ENCODE results near the gene RSPO1.
"Not testable (repeated sequence)": the region's sequence is repeated elsewhere in the genome, so short reads cannot be mapped to it uniquely, and the experiment has no call there.

RSPO1 gene, protein sequence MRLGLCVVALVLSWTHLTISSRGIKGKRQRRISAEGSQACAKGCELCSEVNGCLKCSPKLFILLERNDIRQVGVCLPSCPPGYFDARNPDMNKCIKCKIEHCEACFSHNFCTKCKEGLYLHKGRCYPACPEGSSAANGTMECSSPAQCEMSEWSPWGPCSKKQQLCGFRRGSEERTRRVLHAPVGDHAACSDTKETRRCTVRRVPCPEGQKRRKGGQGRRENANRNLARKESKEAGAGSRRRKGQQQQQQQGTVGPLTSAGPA

DNA sequence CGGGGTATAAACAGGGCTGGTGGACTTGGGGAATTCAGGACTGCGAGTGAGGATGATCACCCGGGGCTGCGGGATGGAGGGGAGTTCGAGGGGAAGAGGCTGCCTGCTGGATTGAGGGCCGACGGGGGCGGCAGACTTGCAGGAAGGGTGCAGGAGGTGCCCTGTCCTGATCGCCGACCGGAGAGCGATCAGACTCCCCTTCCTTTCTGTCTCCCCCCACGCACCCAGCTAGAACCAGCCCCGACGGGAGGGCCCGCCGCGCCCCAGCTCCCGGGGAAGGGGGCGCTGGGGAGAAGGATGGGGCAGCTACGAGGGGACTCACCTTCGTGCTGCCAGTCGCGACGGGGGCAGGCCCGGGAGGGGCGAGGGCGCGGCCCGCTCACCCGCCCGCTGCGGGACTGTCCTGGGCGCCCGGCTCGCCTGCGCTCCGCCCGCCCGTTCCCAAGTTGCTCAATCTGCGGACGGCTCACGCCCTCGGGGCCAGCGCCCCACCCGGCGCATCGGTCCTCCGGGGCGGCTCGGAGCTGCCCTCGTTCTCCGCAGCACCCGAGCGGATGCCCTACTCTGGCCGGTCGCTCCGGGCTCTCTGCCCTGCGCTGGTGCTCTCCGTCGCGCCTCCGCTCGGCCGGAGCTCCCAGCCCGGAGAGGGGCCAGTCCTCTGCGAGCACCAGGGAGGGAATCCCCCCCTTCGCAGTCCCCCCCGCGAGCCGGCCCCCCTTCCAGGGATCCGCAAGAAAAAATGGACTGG lies at the start of gene RSPO1:
Gene RSPO1, minus strand, starts transcription at position 649 of the 748 bp plus-strand sequence. CDS start 5,231 bp downstream, outside the sequence.
- no peak for DNase-seq

DNA sequence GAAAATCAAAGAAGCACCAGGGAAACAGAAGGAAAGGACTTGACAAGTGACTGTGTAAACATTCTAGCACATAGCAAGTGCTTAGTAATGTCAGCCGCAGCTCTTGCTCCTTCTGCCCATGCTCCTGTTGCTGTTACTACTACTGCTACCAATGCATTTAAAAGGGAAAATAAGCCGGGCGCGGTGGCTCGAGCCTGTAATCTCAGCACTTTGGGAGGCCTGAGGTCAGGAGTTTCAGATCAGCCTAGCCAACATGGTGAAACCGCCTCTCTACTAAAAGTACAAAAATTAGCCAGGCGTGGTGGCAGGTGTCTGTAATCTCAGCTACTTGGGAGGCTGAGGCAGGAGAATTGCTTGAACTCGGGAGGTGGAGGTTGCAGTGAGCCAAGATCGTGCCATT lies 49.5 kb upstream of the RSPO1 start:
- not testable (repeated sequence) for DNase-seq

DNA sequence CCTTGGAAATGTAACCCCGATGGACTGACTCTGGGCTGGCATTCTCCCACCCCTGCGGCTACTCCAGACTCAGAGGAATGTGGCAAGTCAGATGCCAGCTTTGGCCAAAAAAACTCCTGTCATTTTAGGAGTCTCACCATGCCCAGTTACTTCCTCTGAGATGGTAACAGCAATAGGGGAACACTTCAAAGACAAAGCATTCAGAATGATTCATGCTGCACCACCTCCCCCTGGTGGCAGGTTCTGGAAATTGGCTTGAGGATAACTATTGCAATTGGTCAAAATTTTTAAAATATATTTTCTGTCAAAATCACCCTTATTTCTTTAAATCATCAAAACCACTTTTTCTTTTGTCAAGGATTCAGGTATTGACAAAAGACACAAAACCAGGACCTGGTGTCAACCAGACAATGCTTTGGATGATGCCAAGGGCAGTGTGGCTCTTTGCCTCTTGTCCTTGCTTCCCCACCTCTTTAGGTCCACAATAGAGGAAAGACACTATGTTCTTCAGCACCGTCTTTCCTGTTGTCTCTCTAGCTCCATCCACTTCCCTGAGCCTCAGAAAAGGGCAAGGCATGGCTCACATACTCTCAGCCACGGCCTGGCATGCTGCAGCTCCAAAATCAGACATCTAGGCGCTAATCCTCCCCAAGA lies 47.8 kb upstream of the RSPO1 start:
- DNase-seq: peak; percentile 12

DNA sequence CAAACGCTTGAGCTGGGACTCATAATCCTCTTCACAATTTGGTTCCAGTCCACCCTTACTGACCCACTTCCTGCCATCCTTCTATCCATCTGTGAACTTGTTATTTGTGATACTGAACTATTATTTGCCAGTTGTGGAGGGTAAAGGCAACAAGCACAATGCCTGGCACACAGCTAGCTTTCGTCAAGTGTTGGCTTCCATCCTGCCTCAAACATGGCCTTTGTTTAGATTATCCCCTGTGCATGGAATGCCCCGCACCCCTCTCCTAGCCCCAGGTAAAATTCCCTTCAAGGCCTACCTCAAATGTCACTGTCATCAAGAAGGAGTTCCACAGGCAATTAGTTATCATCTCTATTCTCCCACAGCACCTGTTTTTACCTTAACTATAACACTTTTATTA lies 46.2 kb upstream of the RSPO1 start:
- no peak for DNase-seq

DNA sequence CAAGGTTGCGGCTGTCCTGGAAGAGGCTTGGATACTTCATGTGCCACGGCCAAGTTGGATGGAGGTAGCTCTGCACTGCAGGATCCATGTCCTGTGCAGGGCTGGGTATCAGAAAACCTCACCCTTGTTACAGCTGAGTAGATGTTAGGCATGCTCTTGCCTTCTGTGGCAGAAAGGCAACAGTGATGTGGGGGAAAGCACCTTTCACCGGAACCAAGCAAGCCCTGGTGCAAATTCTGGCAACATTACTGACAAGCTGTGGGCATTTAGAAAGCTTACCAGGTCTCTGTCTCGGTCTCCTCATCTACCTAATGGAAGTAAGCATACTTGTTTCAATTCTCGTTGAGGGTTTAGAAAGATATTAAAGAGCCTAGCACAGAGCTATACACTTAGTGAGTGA lies 43.1 kb upstream of the RSPO1 start:
- no peak for DNase-seq

DNA sequence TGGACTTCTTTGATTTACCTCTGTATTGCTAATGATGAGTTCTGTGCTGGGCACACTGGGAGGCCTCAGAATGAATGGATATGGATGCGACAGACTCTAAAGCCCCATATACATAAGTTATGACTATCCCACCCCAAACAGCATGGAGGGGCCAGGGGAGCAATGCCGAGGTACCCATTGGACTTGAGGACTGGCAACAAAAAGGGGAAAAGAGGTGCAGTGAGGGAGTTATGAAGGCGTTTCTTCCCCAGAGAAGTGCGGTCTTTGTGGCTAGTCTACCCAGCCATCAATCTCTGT lies 42.4 kb upstream of the RSPO1 start:
- DNase-seq: no peak

DNA sequence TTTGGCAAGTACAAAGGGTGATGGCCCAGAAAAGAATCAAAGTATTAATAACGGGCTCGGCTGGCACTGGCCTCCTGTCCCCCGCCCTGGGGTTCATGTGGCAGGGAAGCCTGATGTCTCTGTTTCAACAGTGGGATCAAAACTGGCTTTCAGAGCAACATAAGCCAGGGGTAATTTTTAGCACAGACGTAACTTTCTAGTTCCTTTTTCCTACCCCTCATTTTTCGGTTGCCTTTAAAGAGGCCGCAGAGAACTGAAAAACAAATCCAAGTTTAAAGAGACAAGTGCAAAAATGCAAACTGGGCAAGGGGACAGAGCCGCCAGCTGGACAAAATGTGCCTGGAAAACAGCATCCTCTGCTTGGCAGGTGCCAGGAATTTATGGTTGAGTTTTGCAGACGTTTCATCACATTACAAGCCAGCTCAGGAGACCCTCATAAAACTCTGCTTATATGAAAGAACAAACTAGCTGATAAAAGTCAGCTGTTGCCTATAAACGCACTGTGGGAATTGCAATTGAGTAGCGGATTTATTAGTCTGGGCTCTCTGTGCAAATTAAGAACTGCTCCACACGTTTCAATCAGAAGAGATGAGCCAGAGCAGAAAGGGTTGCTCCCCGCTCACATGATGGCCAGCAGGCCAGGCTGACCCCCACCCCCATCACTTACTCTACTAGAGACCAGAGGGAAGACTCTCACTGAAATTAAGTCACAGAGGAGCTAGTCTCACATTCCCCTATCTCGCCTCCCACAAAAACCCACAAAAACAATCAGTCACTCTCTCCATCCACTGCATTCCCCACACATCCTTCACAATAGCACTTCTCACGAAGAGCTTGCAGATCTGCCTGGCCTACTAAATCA lies 41.8 kb upstream of the RSPO1 start:
- DNase-seq: no peak

DNA sequence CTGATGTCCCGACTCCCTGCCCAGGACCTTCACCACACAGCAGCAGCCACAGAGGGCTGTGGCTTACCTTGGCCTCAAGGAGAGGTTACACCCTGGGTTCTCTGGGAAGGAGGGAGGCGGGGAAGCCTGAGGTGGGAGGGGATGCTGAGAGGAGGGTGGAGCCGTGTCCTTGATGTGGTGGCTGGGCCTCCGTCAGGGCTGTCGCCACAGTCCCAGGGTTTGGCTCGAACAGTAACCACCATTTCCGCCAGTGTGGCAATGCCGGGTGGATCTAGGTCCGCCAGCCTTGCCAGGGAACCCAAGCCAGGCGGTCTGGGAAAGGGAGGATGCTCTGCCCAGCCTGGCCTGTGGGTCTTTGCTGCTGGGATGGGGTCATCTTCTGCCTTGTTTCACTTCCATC lies 39.2 kb upstream of the RSPO1 start:
- no peak for DNase-seq

DNA sequence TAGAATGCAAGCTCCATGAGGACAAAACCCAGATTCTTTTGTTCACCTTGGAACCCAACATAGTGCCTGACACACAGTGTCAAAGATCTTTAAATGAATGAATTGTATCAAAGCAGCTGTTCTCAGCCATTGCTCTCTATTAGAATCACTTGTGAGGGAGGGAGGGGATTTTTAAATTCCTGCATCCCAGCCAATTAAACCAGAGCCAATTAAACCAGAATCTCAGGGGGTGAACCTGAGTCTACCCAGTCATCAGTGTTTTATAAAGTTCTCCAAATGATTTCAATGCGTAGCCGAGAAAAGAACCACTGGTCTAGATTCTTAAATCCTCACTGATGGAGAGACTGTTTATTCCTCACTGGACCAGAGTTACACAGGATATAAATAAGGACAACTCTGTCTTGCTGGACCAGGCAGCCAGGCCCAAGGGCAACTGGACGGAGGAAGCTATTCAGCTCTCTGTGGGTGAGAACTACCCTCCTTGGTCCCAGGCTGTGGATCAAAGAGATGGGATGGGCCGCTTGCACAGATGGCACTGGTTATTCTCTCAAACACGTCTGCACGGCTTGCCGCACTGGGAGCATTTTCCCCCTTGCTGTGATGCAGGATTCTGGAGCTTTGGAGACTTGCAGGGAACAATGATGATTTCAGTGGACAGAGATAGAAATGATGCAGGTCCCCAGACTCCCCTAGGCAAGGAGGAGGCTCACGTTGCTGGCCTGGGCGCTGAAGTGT lies 37.6 kb upstream of the RSPO1 start:
- DNase-seq: no peak

DNA sequence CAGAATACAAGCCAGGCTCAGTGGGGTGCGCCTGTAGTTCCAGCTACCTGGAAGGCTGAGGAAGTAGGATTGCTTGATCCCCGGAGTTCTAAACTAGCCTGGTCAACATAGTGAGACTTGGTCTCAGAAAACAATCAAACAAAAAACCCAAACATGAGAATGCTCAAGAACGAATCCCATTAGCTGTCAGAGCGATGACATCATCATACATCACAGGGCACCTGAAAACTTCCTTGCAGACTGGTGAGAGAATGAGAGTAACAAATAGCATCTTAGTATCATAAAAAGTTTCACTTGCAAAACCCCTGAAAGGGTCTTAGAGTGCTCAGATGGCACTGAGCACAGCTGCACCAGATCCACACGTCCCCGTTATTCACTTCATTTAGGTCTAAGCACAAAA lies 36.6 kb upstream of the RSPO1 start:
- DNase-seq: no peak

DNA sequence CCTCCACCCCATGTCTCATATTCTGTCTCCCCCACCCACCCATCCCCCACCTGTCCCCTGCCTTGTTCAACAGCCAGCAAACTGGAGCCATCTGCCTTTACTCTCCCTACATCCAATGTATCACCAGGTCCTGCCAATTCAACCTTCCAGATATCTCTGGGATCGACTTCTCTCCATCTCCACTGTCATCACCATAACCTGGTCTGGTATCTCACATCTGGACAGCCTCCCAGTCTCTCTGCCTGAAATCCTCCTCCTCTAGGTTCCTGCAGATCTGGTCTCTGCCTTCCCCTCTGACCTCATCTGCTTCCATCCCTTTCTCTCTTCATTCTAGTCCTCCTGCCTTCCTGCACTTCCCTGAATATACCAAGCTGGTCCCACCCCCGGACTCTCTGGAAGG lies 35.4 kb upstream of the RSPO1 start:
- no peak for DNase-seq

DNA sequence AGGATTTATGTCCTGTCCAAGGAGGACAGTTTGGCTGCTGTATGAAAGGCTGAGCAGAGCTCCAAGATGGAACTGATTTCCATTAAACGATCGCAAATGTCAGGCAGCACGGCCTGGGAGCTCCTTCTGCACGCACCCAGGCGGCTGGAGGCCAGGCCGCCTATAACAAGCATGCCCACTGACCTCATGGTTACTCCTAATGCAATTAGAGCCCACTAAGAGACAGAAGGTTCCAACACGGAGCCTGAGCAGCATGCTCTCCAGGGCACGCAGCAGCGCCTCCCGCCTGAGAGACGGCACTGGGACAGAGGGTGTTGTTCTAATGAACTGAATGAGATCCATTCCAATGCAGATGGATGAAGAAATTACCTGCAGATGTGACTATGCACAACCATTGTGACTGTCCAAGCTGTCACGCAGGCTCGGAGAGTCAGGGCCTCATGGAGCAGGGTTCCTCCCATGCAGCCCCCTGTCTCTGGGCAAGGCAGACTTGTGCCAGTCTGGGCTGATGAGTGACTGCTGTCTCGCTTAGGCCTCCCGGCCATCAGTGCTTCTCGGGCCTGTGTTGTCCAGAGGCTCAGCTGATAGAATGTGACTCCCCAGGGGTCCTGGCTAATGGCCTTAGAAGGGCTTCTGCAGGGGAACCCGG lies 32.5 kb upstream of the RSPO1 start:
- DNase-seq: no peak

DNA sequence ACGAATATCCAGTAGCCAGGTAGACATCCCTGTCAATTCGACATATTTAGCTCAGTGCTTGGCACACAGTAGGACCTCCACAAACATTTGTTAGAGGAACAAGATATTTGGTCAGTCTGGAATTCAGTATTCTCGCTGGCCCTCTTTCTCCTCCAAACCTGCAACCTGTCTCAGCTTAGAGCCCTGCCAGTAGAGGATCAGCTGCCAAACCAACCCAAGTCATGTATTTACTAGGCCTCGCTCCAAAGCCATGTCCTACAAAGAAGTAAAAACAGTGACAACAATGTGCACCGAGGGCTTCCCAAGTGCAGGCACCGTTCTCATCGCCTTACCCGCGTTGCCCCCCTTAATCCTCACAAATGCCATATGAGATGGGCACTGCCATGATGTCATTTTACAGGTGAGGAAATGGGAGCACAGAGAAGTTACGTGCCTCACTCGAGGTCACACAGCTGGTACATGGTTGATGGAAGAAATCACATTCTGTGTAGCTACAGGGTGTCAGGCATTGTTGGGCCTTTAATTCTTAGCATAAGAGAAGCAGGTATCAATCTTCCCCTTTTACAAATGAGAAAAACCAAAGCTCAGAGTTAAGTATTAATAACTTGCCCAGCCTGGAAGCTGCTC lies 31.7 kb upstream of the RSPO1 start:
- DNase-seq: no peak

DNA sequence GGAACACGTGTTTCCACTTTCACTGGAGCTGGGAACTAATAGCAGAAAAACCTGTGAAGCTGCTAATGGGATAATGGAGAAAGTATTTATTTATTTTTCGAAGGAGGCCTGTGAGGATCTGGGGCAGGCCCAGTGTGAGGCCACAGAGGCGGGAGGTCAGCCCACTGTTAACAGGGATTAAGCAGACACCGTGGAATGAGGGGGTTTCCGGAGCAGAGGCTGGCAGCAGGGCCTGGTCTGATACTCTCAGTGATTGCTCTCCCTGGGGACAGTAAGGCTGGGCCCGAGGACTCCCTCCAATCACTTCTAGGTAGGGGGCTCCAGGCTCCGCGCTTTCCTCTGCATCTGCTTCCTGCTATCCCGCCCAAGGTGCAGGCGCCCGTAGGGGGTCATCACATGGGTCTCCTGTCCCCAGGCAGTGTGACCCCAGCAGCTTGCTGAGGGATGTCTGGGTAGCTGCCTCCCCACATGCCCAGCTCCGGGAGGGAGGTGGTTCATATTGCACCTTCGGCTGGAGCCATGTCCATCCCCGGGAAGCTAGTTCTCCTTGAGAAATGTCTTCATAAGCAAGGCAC lies 28.8 kb upstream of the RSPO1 start:
- no peak for DNase-seq

DNA sequence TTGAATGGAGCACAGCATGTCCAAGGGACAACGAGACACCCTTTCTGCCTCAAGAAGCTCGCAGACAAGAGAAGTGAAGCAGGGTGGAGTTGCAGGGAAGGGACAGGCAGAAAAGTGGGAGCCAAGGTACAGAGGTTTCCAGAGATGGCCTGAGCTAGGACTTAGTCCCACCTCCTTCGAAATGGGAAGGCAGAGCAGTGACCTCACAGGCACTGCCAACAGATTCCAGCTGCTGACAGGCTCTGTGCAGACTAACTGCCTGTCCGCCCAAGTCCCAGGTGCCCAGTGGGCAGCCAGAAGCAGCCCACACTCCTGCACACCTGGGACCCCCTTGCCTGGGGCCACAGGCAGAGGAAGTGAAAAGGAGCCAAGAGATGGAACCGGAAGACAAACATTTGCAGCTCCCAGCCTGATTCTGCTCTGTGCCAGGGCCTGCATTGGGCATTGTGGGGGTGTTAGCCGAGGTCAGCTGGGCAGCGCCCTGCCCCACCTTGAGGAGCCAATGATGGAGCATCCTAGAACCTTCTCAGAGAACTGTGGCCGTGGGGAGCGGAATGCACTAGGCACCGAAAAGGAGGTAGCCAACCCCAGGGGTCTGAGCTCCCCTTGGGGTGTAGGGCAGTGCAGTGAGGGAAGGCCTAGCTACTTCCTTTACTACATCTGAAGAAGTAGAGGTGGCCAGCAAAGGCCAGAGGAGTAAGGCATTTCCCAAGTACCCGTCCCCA lies 27.5 kb upstream of the RSPO1 start:
- DNase-seq: no peak

DNA sequence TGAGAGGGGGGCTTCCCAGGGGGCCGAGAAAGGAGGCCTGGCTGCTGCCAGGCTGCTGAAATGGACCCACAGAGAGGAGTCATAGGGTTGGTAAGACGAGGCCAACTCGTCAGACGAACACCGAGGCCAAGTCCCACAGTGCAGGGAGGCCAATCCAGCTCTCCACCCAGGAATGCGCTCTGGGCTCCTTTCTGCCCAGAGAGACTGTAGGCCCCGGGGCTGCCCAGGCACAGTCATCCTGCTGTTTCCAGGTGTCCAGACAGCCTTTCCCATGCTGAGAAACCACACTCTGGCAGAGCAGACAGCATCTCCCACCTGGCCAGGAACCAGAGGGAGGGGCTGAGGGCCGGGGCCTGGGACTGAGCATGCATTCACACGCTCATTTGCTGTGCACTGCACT lies 26.7 kb upstream of the RSPO1 start:
- no peak for DNase-seq

DNA sequence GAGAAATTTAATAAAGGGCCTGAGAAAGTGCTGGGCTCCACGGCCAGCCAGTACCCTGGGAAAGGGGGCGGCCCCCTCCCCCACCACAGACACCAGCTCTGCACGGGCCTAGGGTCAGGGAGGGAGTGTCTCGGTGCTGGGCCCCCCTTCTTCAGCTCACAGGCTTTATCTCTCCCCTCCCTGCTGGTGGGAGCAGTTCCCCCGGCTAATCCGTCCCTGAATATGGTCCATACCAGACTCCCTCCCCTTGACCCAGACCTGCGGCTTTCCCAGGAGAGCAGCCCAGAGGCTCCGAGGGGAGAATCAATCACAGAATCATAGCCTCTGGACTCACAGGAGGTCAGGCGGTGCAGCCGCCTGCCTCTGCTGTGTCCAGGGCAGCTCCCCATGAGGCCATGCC lies 26.0 kb upstream of the RSPO1 start:
- DNase-seq: no peak

DNA sequence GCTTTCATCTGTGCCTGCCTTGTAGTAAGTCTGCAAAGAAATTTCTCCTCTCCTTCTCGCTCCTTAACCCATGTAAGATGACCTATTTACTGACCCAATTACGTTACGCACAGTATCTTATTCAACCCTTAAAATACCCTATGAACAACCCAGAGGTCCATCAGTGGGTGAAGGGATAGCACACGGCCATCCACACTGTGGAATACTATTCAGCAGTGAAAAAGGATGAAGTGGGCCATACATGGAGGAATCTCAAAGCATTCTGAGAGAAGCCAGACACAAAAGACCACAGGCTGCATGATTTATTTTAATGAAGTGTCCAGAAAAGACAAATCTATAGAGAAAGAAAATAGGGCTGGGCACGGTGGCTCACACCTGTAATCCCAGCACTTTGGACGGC lies 23.8 kb upstream of the RSPO1 start:
- DNase-seq: no peak

DNA sequence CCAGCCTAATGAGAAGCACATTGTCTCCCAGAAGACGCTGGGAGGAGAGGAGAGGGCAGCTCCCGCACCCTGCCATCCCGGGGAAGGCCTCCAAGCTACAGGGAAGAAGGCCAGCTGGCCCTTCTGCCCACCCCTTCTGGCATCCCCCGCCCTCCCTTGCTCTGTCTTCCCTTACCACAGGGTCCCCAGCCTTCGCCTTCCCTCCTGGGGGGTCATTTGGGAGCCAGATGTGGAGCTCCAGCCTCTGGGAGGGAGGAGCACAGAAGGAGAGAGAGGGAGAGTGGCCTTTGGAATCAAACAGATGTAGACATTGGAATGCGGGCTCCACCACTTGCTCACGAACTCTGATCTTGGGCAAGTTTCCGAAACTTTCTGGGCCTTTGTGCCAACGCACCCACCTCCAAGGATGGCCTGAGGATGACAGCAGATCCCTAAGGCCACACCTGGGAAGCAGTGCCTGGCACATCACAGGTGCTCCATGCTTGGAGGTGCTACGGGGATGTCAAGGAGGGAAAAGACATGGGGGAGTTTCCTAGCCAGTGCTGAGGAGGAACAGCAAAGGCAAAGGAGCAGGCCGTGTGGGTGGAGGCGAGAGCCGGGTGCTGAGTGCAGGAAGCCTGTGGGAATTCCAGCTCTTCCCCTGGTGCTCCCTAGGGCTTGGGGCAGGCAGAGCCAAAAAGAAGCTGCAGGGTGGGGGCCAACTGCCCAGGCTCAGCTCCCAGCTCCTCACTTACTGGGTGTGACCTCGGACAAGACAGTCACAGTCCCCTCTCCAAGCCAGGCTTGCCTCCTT lies 23.1 kb upstream of the RSPO1 start:
- no peak for DNase-seq

DNA sequence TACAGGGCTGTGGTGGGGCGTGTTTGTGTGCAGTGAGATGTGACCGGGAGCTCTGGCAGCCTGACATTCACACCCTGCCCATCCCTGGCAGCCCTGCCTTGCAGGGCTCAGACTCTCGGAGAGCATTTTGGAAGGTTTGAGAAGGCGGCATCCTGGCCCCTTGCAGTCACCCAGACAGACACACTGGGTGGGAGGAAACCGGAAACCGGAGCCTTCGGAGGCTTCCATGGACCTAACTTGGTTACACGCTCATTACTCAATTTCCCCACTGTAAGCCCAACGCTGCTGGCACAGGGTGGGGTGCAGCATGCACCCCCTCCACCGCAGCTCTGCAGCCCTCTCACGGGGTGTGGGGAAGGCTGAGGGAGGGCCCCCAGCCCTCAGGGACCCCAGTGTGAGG lies 22.2 kb upstream of the RSPO1 start:
- no peak for DNase-seq
